BJ (cell line): Measurements from ENCODE around the gene SLAMF9. TPM values are rescaled to one million over a fixed set of nuclear protein-coding genes. Genes with fewer than 3 reads are reported as not detected.

Experiments used
- CTCF ChIA-PET: fragments of 350-600 bp; formaldehyde crosslinking; extraction: SDS; loops from one replicate; lab custom pipeline; 2021; ENCODE audit warnings: antibody characterized with exemption, inconsistent platforms; lab: Yijun Ruan, JAX
- POLR2A ChIA-PET: fragments of 300-600 bp; sonication (Branson Sonifier 250); formaldehyde crosslinking; extraction: SDS; loops from one replicate; lab custom pipeline; 2021; ENCODE audit warnings: antibody characterized with exemption; lab: Charles Lee
- DNase-seq: peaks from one replicate; pipeline ENCODE4 v3.0.0-alpha.2; 2011; ENCODE audit warnings: low read depth
- H3K27me3 ChIP-seq: 2 replicates; pipeline ENCODE4 v1.6.0; 2011; ENCODE audit warnings: low read length; ENCODE audit not compliant: control insufficient read depth, insufficient read depth
- H3K36me3 ChIP-seq: 2 replicates; pipeline ENCODE4 v1.5.1; 2011; ENCODE audit warnings: low read length; ENCODE audit not compliant: control insufficient read depth, insufficient read depth
- H3K4me3 ChIP-seq: 2 replicates; pipeline ENCODE4 v1.5.1; 2011; ENCODE audit warnings: low read depth, mild to moderate bottlenecking, control low read depth, low read length
- CTCF ChIP-seq: IDR thresholded peaks from 2 replicates; pipeline ENCODE4 v1.5.1; 2011; ENCODE audit warnings: low read depth, mild to moderate bottlenecking, control low read depth, inconsistent platforms, low read length, moderate library complexity; ENCODE audit not compliant: insufficient read depth
- polyA plus RNA-seq: library from polyadenylated mRNA; depleted of rRNA; stranded (reverse); fragments of >200 nt; gene quantifications from 2 replicates; pipeline ENCODE4 v1.2.3, GENCODE V29; 2011

SLAMF9 gene
- polyA plus RNA-seq, 1 experiment = not detected

GRCh38 chr1:159945483-159946241, 8.4 kb downstream of the SLAMF9 start, which contains the start of gene IGSF9:
Gene IGSF9 (minus strand): TSS chr1:159945613. CDS start chr1:159943454, 2,159 bp downstream.
- peak; percentile 60 for TF ChIP-seq CTCF
- peak within 1 kb of the TSS; percentile 25 for H3K4me3 ChIP-seq
- no peak for DNase-seq
- ChIA-PET CTCF (interaction anchor here (1.0 to 39.5 kb wide), 8 partner anchors 8 to 146 kb away, joined by 3 to 889 read pairs (median 4); partner anchors contain the start of gene SLAMF9), POLR2A (no interaction called here)
- H3K27me3 ChIP-seq = peaks cover 18% of the 10 kb centered on the region
- no peaks in the 10 kb centered on the region for H3K36me3 ChIP-seq

- POLR2A ChIA-PET = no interaction called here
- CTCF ChIA-PET = interaction anchor here (1.2 to 39.5 kb wide), 3 partner anchors 13 to 146 kb away, joined by 3 to 889 read pairs (median 25); no protein-coding TSS in a partner anchor
- no peaks in the 10 kb centered on the region for H3K36me3 ChIP-seq
- no peak for DNase-seq
- TF ChIP-seq CTCF = no peak
- peak overlapping the region; percentile 25 for H3K4me3 ChIP-seq
- H3K27me3 ChIP-seq = peaks cover 18% of the 10 kb centered on the region
These were observed 9.2 kb downstream of the SLAMF9 start for GRCh38 chr1:159944623-159945455.

- CTCF ChIA-PET = interaction anchor here (39.5 kb wide), 1 partner anchor 67 kb away, joined by 889 read pairs; no protein-coding TSS in a partner anchor
- POLR2A ChIA-PET = no interaction called here
- H3K27me3 ChIP-seq = peaks cover 18% of the 10 kb centered on the region
- H3K36me3 ChIP-seq = no peaks in the 10 kb centered on the region
- TF ChIP-seq CTCF = no peak
- no peak for DNase-seq
- no peak overlapping the region for H3K4me3 ChIP-seq
These were observed 10.0 kb downstream of the SLAMF9 start for GRCh38 chr1:159943908-159944622.

GRCh38 chr1:159943278-159943640, 10.8 kb downstream of the SLAMF9 start:
- H3K4me3 ChIP-seq = no peak overlapping the region
- TF ChIP-seq CTCF = no peak
- no peak for DNase-seq
- H3K36me3 ChIP-seq = no peaks in the 10 kb centered on the region
- peaks cover 18% of the 10 kb centered on the region for H3K27me3 ChIP-seq
- POLR2A ChIA-PET = no interaction called here
- CTCF ChIA-PET = interaction anchor here (39.5 kb wide), 1 partner anchor 68 kb away, joined by 889 read pairs; no protein-coding TSS in a partner anchor
